ENCODE results near the gene CNOT3. TPM values are rescaled to one million over a fixed set of nuclear protein-coding genes. Genes with fewer than 3 reads are reported as not detected.

Gene CNOT3
- total RNA-seq, 2 donors from 2014 or later: 59.8 to 73.8 TPM

DNA sequence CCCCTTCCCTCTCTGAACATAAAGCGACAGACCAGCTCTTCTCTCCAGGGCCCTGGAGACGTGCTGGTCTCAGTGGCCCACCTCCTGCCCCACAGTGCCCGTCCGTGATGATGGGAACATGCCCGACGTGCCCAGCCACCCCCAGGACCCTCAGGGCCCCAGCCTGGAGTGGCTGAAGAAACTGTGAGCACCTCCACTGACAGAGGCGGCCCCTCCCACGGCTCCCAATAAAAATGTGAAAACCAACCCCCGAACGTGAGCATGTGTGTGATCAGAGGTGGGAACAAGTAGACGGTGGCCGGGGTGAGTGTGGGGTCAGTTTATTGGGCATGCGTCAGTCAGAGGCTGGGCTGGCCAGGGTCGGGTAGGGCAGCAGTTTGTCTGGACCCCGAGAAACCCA lies 30.8 kb upstream of the CNOT3 start:
- peaks cover 15% of the 10 kb centered on the region for H3K36me3 Mint-ChIP-seq
- no peak overlapping the region for H3K27ac Mint-ChIP-seq
- no peaks in the 10 kb centered on the region for H3K9me3 Mint-ChIP-seq
- peaks cover 11 to 28% of the 10 kb centered on the region in 2 donors for H3K4me1 Mint-ChIP-seq (ENCODE audit: low read depth in 2 of 2)
- no peak for ATAC-seq
- no peaks in the 10 kb centered on the region for H3K27me3 Mint-ChIP-seq
- no peak for DNase-seq (ENCODE audit: low spot score)
- no peak overlapping the region for H3K4me3 Mint-ChIP-seq

GRCh38 chr19:54107876-54108490 lies 29.6 kb upstream of the CNOT3 start:
- Mint-ChIP-seq H3K4me1 (ENCODE audit: low read depth in 2 of 2) (peaks cover 6 to 23% of the 10 kb centered on the region in 2 donors), H3K27ac (no peak overlapping the region), H3K36me3 (peaks cover 15% of the 10 kb centered on the region), H3K9me3 (no peaks in the 10 kb centered on the region), H3K27me3 (no peaks in the 10 kb centered on the region), H3K4me3 (no peak overlapping the region)
- DNase-seq (ENCODE audit: low spot score): no peak
- ATAC-seq: no peak

GRCh38 chr19:54108496-54108895 lies 29.1 kb upstream of the CNOT3 start:
- Mint-ChIP-seq H3K27me3 (no peaks in the 10 kb centered on the region), H3K9me3 (no peaks in the 10 kb centered on the region), H3K4me1 (ENCODE audit: low read depth in 2 of 2) (peaks cover 6 to 18% of the 10 kb centered on the region in 2 donors), H3K4me3 (no peak overlapping the region), H3K27ac (no peak overlapping the region), H3K36me3 (peaks cover 15% of the 10 kb centered on the region)
- ATAC-seq (no peak), DNase-seq (ENCODE audit: low spot score) (no peak)

GRCh38 chr19:54109651-54110050 lies 27.9 kb upstream of the CNOT3 start:
- Mint-ChIP-seq H3K36me3 (peaks cover 15% of the 10 kb centered on the region), H3K9me3 (no peaks in the 10 kb centered on the region), H3K27me3 (no peaks in the 10 kb centered on the region), H3K4me3 (no peak overlapping the region), H3K27ac (no peak overlapping the region), H3K4me1 (ENCODE audit: low read depth in 2 of 2) (peaks cover 12 to 26% of the 10 kb centered on the region in 2 donors)
- DNase-seq (ENCODE audit: low spot score) (no peak), ATAC-seq (peak in 1 of 2 donors; percentile 52)

- H3K4me1 Mint-ChIP-seq (ENCODE audit: low read depth in 2 of 2): peaks cover 32 to 33% of the 10 kb centered on the region in 2 donors
- peak overlapping the region; percentile 78 to 96 for H3K27ac Mint-ChIP-seq
- ATAC-seq (peak; percentile 50 to 69), DNase-seq (ENCODE audit: low spot score) (peak; percentile 77)
- peaks cover 10% of the 10 kb centered on the region for H3K36me3 Mint-ChIP-seq
- H3K4me3 Mint-ChIP-seq: peak overlapping the region; percentile 94
- H3K9me3 Mint-ChIP-seq: no peaks in the 10 kb centered on the region
- H3K27me3 Mint-ChIP-seq: no peaks in the 10 kb centered on the region
Observed at GRCh38 chr19:54114340-54115108, 23.0 kb upstream of the CNOT3 start.

DNA sequence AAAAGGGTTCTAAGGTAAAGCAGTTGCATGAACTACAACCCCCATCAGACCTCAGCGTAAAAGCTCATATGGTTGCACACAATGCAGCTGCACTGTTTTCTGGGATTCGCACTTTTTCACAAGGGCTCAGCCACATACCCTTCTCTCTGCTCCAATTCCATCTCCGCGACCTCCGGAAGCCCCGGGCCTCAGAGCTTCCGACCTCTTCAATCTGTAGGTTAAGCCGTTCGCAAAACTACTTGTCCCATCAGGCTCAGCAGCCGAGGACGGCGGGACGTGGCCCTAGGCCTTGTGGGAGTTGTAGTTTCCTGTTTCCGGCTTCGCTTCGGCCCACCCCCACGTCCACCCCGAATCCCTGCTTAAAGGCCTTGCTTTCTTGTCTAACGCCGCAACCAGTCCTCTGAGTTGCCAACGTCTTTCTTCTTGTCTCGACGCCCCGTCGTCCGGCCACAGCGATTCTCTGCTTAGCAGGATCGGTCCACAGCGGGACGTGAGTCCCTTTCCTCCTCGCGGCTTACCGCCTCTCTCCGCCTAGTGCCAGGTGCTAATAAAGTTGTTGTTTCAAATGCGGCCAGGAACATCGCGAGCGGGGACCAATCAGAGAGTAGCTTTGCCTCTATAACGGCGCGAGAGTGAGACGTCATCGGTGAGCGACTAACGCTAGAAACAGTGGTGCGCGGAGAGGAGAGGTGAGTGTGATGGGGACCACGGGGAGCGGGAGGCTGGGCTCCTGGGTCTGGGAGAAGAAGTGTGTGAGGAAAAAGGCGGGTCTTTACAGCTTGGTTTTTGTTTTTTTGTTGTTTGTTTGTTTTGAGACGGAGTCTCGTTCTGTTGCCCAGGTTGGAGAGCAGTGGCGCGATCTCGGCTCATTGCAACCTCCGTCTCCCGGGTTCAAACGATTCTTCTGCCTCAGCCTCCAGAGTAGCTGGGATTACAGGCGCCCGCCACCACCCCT lies 22.2 kb upstream of the CNOT3 start, which contains the start of the genes PRPF31 and TFPT:
Gene PRPF31, plus strand, starts transcription at position 646 of the 955 bp plus-strand sequence. CDS start 2,525 bp downstream, outside the sequence.
Gene TFPT, minus strand, starts transcription at position 549 of the 955 bp plus-strand sequence. Its CDS starts 388 bp downstream, at position 161.
- Mint-ChIP-seq H3K4me3 (peak within 1 kb of the TSS; percentile 94), H3K4me1 (ENCODE audit: low read depth in 2 of 2) (peaks cover 29 to 32% of the 10 kb centered on the region in 2 donors), H3K27ac (peak within 1 kb of the TSS; percentile 78 to 96), H3K9me3 (no peaks in the 10 kb centered on the region), H3K27me3 (no peaks in the 10 kb centered on the region), H3K36me3 (peaks cover 10% of the 10 kb centered on the region)
- ATAC-seq (peak; percentile 94 to 96), DNase-seq (ENCODE audit: low spot score) (peak; percentile 95)

- Mint-ChIP-seq H3K9me3 (no peaks in the 10 kb centered on the region), H3K27me3 (no peaks in the 10 kb centered on the region), H3K4me3 (no peak overlapping the region), H3K36me3 (no peaks in the 10 kb centered on the region), H3K27ac (no peak overlapping the region), H3K4me1 (ENCODE audit: low read depth in 2 of 2) (peaks cover 8 to 9% of the 10 kb centered on the region in 2 donors)
- DNase-seq (ENCODE audit: low spot score) (no peak), ATAC-seq (no peak)
Observed at GRCh38 chr19:54121259-54121658, 16.3 kb upstream of the CNOT3 start.

DNA sequence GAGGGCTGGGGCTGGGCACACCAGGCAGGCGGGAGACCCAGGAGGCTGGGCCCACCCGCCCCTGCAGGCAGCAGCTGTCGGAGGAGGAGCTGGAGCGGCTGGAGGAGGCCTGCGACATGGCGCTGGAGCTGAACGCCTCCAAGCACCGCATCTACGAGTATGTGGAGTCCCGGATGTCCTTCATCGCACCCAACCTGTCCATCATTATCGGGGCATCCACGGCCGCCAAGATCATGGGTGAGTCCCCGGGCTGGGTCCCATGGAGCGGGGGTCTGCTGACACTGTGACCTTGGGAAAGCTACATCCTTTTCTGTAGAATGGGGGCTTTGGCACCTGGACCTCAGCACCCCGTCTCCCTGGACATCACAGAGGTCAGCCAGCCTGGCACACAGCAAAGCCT lies 13.9 kb upstream of the CNOT3 start:
- H3K36me3 Mint-ChIP-seq: no peaks in the 10 kb centered on the region
- no peak overlapping the region for H3K27ac Mint-ChIP-seq
- no peaks in the 10 kb centered on the region for H3K9me3 Mint-ChIP-seq
- no peaks in the 10 kb centered on the region for H3K27me3 Mint-ChIP-seq
- no peak for ATAC-seq
- no peak overlapping the region for H3K4me3 Mint-ChIP-seq
- no peak for DNase-seq (ENCODE audit: low spot score)
- no peaks in the 10 kb centered on the region for H3K4me1 Mint-ChIP-seq (ENCODE audit: low read depth in 2 of 2)

DNA sequence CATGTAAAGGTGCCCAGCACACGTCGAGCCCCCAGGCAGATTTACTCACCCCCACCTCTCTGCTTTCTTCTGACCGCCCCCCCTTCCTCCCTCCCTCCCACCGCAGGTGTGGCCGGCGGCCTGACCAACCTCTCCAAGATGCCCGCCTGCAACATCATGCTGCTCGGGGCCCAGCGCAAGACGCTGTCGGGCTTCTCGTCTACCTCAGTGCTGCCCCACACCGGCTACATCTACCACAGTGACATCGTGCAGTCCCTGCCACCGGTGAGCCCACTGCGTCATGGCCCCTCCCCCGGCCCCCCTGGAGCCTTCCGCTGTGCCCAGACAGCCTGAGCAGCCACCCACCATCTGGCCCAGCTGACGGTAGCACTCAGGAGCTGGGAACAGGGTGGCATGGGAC lies 13.2 kb upstream of the CNOT3 start:
- Mint-ChIP-seq H3K4me3 (no peak overlapping the region), H3K9me3 (no peaks in the 10 kb centered on the region), H3K27me3 (no peaks in the 10 kb centered on the region), H3K27ac (no peak overlapping the region), H3K4me1 (ENCODE audit: low read depth in 2 of 2) (no peaks in the 10 kb centered on the region), H3K36me3 (no peaks in the 10 kb centered on the region)
- no peak for ATAC-seq
- DNase-seq (ENCODE audit: low spot score): no peak

GRCh38 chr19:54125713-54126112 lies 11.8 kb upstream of the CNOT3 start:
- Mint-ChIP-seq H3K9me3 (no peaks in the 10 kb centered on the region), H3K4me1 (ENCODE audit: low read depth in 2 of 2) (no peaks in the 10 kb centered on the region), H3K27ac (no peak overlapping the region), H3K4me3 (no peak overlapping the region), H3K27me3 (no peaks in the 10 kb centered on the region), H3K36me3 (no peaks in the 10 kb centered on the region)
- DNase-seq (ENCODE audit: low spot score): no peak
- ATAC-seq: no peak

- ATAC-seq (no peak), DNase-seq (ENCODE audit: low spot score) (no peak)
- Mint-ChIP-seq H3K27ac (no peak overlapping the region), H3K27me3 (no peaks in the 10 kb centered on the region), H3K9me3 (no peaks in the 10 kb centered on the region), H3K4me1 (ENCODE audit: low read depth in 2 of 2) (no peaks in the 10 kb centered on the region), H3K36me3 (no peaks in the 10 kb centered on the region), H3K4me3 (no peak overlapping the region)
Observed at GRCh38 chr19:54127688-54128440, 9.7 kb upstream of the CNOT3 start.

DNA sequence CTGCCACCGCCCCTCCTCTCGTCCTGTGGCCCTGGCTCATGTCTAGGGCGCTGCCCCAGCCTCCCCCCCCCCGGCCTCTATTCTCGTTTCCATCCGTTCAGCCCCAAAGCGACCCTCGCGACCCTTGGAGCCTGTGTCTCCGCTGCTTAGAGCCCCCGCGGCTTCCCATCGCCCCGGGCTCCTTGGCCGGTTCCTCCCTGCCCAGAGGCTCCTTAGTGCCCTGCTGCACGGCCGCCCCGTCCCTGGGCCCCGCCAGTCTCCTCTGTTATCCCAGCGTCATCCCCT lies 9.2 kb upstream of the CNOT3 start:
- DNase-seq (ENCODE audit: low spot score) (no peak), ATAC-seq (no peak)
- Mint-ChIP-seq H3K4me1 (ENCODE audit: low read depth in 2 of 2) (no peaks in the 10 kb centered on the region), H3K4me3 (no peak overlapping the region), H3K27me3 (no peaks in the 10 kb centered on the region), H3K27ac (no peak overlapping the region), H3K9me3 (no peaks in the 10 kb centered on the region), H3K36me3 (no peaks in the 10 kb centered on the region)

Measured in natural killer cell treated with Interleukin-12 subunit alpha and Interleukin-12 subunit beta and Interleukin-15 and Interleukin-18, amount 100 ng/mL, for 72 hours (primary cell).